ENCODE data around the gene METRN.

METRN gene

GRCh38 chr16:761625-762513 is 47.0 kb downstream of the METRN start:
- no peak for DNase-seq

GRCh38 chr16:762595-763268 is 47.8 kb downstream of the METRN start:
- no peak for DNase-seq

- DNase-seq = no peak
Observed at GRCh38 chr16:763369-764183, 48.7 kb downstream of the METRN start.

- no peak for DNase-seq
Observed at GRCh38 chr16:764184-764750, 49.3 kb downstream of the METRN start.

- DNase-seq = no peak
Observed at GRCh38 chr16:764848-765487, 50.0 kb downstream of the METRN start.

GRCh38 chr16:765488-765865 is 50.6 kb downstream of the METRN start:
- DNase-seq = no peak

GRCh38 chr16:766008-766819 is 51.3 kb downstream of the METRN start:
- no peak for DNase-seq

GRCh38 chr16:766820-767640 is 52.1 kb downstream of the METRN start:
- DNase-seq = no peak

GRCh38 chr16:767743-768235 is 52.9 kb downstream of the METRN start:
- DNase-seq = no peak

GRCh38 chr16:768428-768827 is 53.5 kb downstream of the METRN start:
- DNase-seq = no peak
